BE2C (cell line): ENCODE measurements around the gene EXOC1L.
A peak's percentile ranks its signal among the peaks of the same experiment; 100 is the strongest.

Source experiments
- DNase-seq: peaks from one replicate; pipeline ENCODE4 v3.0.0-alpha.2; 2020
- H3K27me3 ChIP-seq: fragments of 250-450 bp; sonication (Bioruptor Pico); 2 replicates; pipeline ENCODE4 v1.5.1; 2020; ENCODE audit warnings: mild to moderate bottlenecking
- H3K36me3 ChIP-seq: fragments of 250-450 bp; sonication (Bioruptor Pico); 2 replicates; pipeline ENCODE4 v1.5.1; 2020; ENCODE audit warnings: mild to moderate bottlenecking
- H3K4me1 ChIP-seq: fragments of 250-450 bp; sonication (Bioruptor Pico); 2 replicates; pipeline ENCODE4 v1.5.1; 2020
- H3K4me3 ChIP-seq: 2 replicates; pipeline ENCODE4 v1.5.1; 2011; ENCODE audit warnings: low read depth, low read length
- H3K9me3 ChIP-seq: fragments of 250-450 bp; sonication (Bioruptor Pico); 2 replicates; pipeline ENCODE4 v1.5.1; 2020
- TF ChIP-seq, protein P1 (sequence below): IDR thresholded peaks from 2 replicates; pipeline ENCODE4 v1.5.1; 2012; ENCODE audit warnings: mild to moderate bottlenecking, low read depth, low read length

Gene EXOC1L

GRCh38 chr4:55853484-55854046 is 34.0 kb downstream of the EXOC1L start, which contains the start of gene EXOC1:
Gene EXOC1 (plus strand): TSS chr4:55853648. CDS start chr4:55858324, 4,676 bp downstream.
- DNase-seq: peak; percentile 99
- TF ChIP-seq, protein P1, sequence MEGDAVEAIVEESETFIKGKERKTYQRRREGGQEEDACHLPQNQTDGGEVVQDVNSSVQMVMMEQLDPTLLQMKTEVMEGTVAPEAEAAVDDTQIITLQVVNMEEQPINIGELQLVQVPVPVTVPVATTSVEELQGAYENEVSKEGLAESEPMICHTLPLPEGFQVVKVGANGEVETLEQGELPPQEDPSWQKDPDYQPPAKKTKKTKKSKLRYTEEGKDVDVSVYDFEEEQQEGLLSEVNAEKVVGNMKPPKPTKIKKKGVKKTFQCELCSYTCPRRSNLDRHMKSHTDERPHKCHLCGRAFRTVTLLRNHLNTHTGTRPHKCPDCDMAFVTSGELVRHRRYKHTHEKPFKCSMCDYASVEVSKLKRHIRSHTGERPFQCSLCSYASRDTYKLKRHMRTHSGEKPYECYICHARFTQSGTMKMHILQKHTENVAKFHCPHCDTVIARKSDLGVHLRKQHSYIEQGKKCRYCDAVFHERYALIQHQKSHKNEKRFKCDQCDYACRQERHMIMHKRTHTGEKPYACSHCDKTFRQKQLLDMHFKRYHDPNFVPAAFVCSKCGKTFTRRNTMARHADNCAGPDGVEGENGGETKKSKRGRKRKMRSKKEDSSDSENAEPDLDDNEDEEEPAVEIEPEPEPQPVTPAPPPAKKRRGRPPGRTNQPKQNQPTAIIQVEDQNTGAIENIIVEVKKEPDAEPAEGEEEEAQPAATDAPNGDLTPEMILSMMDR: no peak
- peak within 1 kb of the TSS; percentile 98 for H3K4me3 ChIP-seq
- no peaks in the 10 kb centered on the region for H3K36me3 ChIP-seq
- H3K9me3 ChIP-seq: no peaks in the 10 kb centered on the region
- no peaks in the 10 kb centered on the region for H3K27me3 ChIP-seq
- H3K4me1 ChIP-seq: no peaks in the 10 kb centered on the region

- no peaks in the 10 kb centered on the region; the same call in 1 of the 2 replicates for H3K36me3 ChIP-seq
- no peak for DNase-seq
- H3K27me3 ChIP-seq: no peaks in the 10 kb centered on the region
- TF ChIP-seq, protein P1: no peak
- no peaks in the 10 kb centered on the region for H3K4me1 ChIP-seq
- H3K9me3 ChIP-seq: no peaks in the 10 kb centered on the region
- peak overlapping the region; percentile 98 for H3K4me3 ChIP-seq
Observed at GRCh38 chr4:55854129-55854528, 34.5 kb downstream of the EXOC1L start.

- H3K4me3 ChIP-seq: no peak overlapping the region
- no peaks in the 10 kb centered on the region for H3K9me3 ChIP-seq
- no peaks in the 10 kb centered on the region for H3K4me1 ChIP-seq
- H3K27me3 ChIP-seq: no peaks in the 10 kb centered on the region
- H3K36me3 ChIP-seq: no peaks in the 10 kb centered on the region; the same call in 1 of the 2 replicates
- TF ChIP-seq, protein P1: no peak
- DNase-seq: no peak
Observed at GRCh38 chr4:55857586-55857985, 38.0 kb downstream of the EXOC1L start.

GRCh38 chr4:55859711-55860110 is 40.1 kb downstream of the EXOC1L start:
- no peaks in the 10 kb centered on the region; the same call in 1 of the 2 replicates for H3K36me3 ChIP-seq
- H3K9me3 ChIP-seq: no peaks in the 10 kb centered on the region
- no peaks in the 10 kb centered on the region for H3K4me1 ChIP-seq
- no peak overlapping the region for H3K4me3 ChIP-seq
- TF ChIP-seq, protein P1: no peak
- H3K27me3 ChIP-seq: no peaks in the 10 kb centered on the region
- DNase-seq: no peak

DNA sequence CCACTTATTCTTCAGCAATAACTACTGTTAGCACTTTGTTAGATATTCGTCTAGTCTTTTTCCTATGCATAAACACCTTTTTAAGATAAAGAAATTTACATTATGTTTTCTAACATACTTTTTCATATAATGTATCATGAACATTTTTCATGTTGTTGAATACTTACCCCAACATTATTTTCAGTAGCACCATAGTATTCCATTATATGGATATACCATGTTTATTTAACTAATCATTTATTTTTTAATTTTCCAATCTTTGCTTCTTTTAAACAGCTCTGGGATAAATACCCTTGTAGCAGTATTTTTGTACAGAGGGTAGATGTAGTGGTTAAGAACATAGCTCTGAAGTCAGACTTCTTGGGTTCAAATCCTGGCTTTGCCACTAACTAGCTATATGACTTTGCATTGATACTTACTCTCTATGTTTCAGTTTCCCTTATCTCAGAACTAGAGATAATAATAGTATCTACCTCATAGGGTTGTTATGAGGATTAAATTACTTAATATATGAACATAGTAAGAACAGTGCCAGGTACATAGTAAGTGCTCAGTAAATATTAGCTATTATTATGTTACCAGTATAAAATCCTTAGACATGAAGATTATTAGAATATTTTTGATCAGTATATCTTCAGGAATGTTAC is 45.1 kb downstream of the EXOC1L start:
- H3K27me3 ChIP-seq: no peaks in the 10 kb centered on the region
- peaks cover 4% of the 10 kb centered on the region for H3K36me3 ChIP-seq
- DNase-seq: no peak
- no peaks in the 10 kb centered on the region for H3K4me1 ChIP-seq
- H3K4me3 ChIP-seq: no peak overlapping the region
- TF ChIP-seq, protein P1: no peak
- H3K9me3 ChIP-seq: no peaks in the 10 kb centered on the region

- TF ChIP-seq, protein P1: no peak
- Histone ChIP-seq H3K27me3 (no peaks in the 10 kb centered on the region), H3K9me3 (no peaks in the 10 kb centered on the region), H3K4me3 (no peak overlapping the region), H3K36me3 (peaks cover 4% of the 10 kb centered on the region), H3K4me1 (no peaks in the 10 kb centered on the region)
- DNase-seq: no peak
Observed at GRCh38 chr4:55865228-55865806, 45.7 kb downstream of the EXOC1L start.
